HG03442 (cell line): Measurements from ENCODE around the gene TIMM44.
"Not testable (repeated sequence)": the region's sequence is repeated elsewhere in the genome, so short reads cannot be mapped to it uniquely, and the experiment has no call there.

Experiments used
- ATAC-seq: cut with Tn5 transposase; IDR thresholded peaks from one replicate; pipeline ENCODE4 v1.9.1; 2021; ENCODE audit warnings: mild to moderate bottlenecking, moderate library complexity; ENCODE audit not compliant: unreplicated experiment

Gene TIMM44

DNA sequence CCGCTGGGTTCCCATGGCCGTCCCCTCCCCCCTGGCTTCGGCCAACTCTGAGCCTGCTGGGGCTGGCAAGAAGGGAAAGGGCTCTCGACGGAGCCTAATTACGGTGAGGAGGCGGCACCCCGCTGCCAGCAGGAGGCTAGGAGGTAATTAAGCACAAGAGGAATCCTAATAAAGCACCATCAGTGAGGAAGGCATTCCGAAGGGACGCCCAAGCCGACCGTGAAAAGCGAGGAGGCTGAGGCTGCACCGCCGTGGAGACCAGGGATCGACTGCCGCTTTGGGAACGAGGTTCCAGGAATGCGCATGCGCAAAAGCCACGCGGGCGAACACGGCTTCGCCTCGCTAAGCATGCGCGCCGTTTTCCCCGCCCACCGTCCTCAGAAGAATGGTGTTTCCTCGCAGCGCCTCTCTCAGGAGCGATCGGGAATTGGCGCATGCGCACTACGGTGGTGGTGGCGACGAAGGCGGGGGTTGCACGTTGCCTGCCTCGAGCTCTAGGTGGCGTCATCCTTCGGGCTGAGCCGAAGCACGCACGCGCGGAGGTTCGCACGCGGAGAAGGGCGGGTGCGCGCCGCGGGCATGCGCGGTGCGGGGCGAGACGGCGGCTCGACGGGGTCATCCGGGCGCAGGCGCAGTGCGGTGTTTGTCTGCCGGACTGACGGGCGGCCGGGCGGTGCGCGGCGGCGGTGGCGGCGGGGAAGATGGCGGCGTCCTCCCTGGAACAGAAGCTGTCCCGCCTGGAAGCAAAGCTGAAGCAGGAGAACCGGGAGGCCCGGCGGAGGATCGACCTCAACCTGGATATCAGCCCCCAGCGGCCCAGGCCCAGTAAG lies 40.0 kb downstream of the TIMM44 start, which contains the start of gene MAP2K7:
Gene MAP2K7 (plus strand): TSS at position 634 of the 830 bp plus-strand sequence. CDS start 68 bp downstream, at position 702.
- ATAC-seq = peak; percentile 79

DNA sequence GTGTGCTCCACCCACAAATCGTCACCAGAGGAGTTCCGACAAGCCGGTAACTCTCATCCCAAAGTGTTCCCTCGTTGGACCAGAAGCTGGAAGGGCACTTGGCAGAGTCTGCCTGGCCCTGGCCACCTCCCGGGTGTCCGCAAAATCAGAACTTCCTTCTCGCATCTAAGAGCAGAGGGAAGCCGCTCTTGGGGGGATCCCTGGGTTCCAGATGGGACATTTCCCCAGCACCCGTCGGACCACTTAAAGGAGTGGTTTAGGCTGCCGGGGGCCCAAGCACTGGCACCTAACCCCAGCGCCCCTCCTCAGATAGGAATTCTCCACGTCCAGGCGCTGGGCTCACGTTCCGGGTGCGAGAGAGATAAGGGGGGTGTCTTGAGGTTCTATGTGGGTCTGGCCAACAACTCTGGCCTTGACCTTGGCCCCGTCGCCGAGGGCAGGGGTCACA lies 40.6 kb downstream of the TIMM44 start:
- no peak for ATAC-seq

DNA sequence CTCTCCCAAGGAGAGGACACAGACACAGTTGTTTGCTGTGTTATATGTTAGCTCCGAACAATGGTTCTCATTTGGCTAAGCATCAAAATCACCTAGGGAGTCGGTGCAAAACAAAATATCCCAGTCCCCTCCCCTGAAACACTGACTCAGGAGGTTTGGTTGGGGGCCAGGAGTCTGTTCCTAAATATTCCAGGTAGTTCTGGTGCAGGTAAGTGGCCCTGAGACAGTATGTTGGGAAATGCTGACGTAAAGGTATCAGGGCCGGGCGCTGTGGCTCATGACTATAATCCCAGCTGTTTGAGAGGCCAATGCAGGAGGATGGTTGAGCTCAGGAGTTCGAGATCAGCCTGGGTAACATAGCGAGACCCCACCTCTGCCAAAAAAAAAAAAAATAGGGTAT lies 42.1 kb downstream of the TIMM44 start:
- ATAC-seq = no peak

DNA sequence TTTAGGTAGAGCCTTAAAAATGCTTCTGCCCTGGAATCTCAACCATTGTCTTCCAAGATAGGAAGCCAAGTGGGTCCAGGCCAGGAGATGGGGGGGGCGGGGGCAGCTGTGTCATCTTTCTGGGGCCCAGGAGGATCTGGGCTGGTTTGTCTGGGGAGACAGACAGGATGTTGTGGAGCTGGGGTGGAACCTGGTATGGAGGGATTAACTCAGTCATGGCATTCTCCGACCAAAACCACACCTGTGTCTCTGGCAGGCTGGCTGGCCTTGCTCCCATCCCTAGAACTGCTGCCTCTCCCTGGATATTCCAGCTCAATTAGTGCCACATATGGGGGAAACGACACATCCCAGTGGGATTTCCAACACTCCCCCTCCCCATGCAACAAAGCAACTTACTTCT lies 42.5 kb downstream of the TIMM44 start:
- ATAC-seq = no peak

DNA sequence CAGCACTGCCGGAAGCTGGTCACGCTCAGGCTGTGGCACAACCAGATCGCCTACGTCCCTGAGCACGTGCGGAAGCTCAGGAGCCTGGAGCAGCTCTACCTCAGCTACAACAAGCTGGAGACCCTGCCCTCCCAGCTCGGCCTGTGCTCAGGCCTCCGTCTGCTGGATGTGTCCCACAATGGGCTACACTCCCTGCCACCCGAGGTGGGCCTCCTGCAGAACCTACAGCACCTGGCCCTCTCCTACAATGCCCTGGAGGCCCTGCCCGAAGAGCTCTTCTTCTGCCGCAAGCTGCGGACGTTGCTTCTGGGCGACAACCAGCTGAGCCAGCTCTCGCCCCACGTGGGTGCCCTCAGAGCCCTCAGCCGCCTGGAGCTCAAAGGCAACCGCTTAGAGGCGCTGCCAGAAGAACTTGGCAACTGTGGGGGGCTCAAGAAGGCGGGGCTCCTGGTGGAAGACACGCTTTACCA lies 43.0 kb downstream of the TIMM44 start:
- ATAC-seq = no peak

DNA sequence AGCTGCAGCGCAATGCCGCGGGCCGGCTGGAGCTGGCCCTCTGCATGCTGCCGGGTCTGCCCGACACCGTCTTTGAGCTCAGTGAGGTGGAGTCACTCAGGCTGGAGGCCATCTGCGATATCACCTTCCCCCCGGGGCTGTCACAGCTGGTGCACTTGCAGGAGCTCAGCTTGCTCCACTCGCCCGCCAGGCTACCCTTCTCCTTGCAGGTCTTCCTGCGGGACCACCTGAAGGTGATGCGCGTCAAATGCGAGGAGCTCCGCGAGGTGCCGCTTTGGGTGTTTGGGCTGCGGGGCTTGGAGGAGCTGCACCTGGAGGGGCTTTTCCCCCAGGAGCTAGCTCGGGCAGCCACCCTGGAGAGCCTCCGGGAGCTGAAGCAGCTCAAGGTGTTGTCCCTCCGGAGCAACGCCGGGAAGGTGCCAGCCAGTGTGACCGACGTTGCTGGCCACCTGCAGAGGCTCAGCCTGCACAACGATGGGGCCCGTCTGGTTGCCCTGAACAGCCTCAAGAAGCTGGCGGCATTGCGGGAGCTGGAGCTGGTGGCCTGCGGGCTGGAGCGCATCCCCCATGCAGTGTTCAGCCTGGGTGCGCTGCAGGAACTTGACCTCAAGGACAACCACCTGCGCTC lies 43.6 kb downstream of the TIMM44 start:
- no peak for ATAC-seq

DNA sequence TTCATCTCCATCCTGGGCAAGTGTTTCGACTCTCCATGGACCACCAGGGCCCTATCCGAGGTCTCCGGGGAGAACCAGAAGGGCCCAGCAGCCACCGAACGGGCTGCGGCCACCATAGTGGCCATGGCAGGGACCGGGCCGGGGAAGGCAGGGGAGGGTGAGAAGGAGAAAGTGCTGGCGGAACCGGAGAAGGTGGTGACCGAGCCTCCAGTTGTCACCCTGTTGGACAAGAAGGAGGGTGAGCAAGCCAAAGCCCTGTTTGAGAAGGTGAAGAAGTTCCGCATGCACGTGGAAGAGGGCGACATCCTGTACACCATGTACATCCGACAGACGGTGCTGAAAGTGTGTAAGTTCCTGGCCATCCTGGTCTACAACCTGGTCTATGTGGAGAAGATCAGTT lies 44.5 kb downstream of the TIMM44 start:
- no peak for ATAC-seq

DNA sequence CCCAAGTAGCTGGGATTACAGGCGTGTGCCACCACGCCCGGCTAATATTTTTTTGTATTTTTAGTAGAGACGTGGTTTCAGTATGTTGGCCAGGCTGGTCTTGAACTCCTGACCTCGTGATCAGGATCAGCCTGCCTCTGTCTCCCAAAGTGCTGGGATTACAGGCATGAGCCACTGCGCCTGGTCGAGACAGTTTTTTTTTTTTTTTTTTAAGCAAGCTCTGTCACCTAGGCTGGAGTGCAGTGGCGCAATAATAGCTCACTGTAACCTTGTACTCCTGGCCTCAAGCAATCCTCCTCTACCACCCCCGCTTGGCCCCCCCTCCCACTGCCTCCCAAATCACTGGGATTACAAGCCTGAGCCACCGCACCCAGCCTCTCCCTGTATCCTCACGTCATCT lies 46.2 kb downstream of the TIMM44 start:
- no peak for ATAC-seq

DNA sequence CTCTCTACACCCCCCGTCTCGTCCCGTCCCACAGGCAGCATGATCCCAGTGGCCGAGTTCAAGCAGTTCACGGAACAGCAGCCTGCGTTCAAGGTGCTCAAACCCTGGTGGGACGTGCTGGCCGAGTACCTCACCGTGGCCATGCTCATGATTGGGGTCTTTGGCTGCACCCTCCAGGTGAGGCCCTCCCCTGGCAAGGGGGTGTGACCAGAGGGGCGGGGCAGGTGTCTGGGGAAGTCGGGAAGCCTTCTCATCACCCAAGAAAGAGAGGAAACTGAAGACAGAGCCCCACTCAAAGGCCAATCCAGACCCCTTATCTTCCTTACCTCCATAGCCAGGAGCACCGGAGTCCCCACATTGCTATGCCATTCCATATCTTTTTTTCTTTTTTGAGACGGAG lies 47.9 kb downstream of the TIMM44 start:
- ATAC-seq = no peak

DNA sequence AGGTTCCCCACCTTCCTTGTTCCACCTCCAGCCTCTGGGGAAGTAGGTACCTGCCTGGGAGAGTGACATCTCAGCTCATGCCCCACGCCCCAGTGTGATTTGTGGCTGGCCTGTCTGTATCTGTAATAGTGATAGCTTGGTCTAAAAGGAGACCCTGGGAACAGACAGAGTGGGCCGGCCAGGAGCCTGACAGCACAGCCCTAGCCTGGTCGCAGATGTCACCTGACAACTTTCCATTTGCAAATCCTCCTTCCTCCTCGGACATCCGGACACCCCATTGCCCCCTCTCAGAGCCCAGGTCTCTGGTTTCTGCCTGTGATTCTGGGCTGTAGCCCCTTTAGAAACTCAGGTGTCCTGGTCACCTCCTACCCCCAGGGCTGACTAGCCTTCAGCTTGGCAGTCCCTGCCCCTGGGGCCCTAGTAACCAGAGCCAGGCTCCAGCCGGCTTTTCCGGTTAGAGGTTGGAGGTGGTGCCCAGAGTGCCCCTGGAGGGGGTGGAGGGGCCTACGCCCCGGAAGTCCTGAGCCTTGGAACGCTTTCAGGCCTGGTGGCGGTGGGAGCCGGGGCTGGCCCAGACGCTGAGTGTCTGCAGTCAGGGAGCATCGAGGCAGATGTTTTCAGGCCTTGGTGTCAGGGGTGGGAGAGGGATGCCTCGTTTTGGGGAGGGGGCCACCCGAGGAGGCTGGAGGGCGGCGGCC lies 48.7 kb downstream of the TIMM44 start:
- no peak for ATAC-seq

DNA sequence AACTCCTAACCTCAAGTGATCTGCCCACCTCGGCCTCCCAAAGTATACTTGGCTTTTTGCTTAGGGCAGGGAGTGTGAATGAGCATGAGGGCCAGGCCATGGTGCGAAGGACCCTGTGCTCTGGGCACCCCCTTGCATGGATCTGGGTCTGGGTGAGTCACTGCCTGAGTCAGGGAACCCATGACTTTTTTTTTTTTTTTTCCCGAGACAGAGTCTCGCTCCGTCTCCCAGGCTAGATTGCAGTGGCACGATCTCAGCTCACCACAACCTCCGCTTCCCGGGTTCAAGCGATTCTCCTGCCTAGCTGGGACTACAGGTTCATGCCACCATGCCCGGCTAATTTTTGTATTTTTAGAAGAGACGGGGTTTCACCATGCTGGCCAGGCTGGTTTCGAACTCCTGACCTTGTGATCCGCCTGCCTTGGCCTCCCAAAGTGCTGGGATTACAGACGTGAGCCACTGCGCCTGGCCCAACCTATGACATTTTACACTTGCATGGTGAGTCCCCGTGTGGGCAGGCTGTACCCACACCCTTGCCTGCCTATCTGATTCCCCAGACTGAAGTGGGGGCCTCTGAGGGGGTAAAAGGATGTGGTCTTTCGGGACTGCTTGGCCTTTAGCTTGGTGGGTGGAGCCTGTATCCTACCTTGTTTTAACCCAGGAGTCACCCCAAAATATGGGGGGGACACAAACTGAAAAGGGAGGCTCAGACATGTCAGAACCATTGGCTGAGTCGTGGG lies 49.9 kb downstream of the TIMM44 start:
- not testable (repeated sequence) for ATAC-seq

DNA sequence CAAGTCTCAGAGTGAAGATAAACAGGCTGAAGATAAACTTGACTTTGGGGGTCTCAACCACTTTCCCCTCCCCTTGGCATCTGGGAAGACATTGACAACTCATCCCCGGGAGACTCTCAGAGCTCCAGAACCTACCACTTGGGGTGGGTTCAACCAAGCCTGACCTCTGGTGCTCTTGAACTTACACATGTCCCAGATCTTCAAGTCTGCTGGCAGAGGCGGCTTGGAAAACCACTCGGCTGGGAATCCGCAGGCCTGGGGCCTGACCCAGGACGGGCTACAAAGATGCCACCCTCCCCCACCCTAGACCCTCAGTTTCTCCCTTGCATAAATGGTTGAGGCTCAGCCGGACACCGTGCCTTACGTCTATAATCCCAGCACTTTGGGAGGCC lies 54.6 kb downstream of the TIMM44 start:
- ATAC-seq = no peak

DNA sequence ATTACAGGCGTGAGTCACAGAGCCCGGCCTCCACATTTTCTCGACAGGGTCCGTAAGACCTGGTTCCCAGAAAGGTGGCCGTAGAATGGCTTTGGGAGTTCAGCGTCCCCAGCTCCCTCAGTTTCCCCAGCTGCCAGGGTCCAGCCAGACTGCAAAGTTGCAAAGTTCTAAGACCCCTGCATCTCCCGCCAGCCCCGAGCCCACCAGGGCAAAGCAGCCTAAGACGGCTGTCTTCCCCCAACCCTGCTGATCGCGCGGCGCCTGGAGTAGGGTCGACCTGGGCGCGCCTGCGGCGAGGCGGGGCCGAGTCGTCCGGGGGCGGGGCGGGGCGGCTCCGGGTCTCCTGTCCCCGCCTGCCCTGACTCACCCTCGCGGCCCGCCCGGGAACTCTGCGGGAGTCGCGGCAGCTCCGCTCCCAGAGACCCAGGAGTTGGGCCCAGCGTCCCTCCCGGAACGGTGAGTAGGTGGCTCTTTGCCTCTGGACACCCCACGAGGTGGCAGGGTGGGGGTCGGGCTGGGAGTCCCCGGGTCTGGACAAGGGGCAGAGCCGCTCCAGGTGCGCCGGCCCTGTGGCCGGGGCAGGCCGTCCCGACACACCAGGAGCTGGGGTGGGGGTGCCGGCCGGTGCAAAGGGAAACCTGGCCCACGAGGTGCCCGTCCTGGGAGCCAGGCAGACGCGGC lies 55.2 kb downstream of the TIMM44 start, which contains the start of gene LRRC8E:
Gene LRRC8E (plus strand): TSS at position 366 of the 681 bp plus-strand sequence. CDS start 7,094 bp downstream, outside the sequence.
- ATAC-seq = no peak

DNA sequence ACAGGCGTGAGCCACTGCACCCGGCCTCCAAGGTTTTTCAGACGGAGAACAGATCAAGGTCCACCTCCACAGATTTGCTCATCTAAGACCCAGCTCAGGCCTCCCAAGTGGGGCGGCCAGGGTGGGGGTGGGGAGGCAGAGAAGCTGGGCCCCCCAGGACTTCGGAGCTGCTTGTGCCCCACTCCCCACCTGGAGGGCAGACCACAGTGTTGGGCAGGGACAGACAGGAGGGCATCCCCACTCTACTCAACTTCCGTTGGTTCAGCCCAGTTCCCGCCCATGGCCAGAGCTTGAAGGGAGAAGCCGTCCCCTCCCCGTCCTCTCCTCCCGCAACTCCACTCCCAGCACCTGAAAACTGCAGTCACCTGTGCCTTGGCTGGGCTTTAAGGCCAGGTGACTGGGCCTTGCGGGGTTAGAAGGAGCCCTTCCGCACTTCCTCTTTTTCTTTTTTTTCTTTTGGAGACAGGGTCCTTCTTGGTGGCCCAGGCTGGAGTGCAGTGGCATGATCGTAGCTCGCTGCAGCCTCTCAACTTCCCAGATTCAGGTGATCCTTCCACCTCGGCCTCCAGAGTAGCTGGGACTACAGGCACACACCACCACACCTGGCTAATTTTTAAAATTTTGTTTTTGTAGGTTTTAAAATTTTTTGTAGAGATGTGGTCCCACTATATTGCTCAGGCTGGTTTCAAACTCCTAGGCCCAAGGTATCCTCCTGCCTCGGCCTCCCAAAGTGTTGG lies 55.9 kb downstream of the TIMM44 start:
- ATAC-seq = no peak

DNA sequence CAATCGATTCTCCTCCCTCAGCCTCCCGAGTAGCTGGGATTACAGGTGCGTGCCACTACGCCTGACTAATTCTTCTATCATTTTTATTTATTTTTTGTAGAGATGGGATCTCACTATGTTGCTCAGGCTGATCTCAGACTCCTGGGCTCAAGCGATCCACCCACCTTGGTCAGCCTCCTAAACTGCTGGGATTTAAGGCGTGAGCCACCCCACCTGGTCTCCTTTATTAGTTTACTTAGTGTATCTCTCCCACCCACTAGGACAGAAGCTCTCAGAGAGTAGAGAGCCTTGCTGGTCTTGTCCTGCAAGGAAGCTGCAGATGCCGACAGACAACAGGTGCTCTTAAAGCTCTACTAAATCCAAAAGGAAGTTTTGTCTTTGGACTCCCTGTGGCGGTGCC lies 57.6 kb downstream of the TIMM44 start:
- no peak for ATAC-seq

DNA sequence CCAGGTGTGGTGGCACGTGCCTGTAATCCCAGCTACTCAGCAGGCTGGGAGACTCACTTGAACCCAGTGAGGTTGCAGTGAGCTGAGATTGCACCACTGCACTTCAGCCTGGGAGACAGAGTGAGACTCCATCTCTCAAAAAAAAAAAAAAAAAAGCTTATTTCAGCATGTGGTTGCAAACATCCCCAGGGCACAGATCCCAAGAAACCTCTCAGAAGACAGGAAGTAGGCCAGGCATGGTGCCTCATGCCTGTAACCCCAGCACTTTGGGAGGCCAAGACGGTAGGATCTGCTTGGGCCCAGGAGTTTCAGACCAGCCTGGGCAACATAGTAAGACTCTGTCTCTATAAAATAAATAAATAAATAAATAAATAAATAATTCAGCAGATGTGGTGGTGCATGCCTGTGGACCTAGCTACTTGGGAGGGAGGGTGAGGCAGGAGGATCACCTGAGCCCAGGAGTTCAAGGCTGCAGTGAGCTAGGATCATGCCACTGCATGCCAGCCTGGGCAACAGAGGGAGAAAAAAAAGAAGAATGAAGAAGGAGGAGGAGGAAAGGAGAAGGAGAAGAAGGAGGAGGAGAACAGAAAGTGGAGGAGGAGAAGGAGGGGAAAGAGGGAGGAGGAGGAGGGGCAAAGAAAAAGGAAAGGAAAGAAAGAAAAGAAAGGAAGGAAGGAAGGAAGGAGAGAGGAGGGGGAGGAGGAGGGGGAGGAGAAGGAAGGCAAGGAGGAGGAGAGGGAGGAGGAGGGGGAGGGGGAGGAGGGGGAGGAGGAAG lies 59.5 kb downstream of the TIMM44 start:
- no peak for ATAC-seq

DNA sequence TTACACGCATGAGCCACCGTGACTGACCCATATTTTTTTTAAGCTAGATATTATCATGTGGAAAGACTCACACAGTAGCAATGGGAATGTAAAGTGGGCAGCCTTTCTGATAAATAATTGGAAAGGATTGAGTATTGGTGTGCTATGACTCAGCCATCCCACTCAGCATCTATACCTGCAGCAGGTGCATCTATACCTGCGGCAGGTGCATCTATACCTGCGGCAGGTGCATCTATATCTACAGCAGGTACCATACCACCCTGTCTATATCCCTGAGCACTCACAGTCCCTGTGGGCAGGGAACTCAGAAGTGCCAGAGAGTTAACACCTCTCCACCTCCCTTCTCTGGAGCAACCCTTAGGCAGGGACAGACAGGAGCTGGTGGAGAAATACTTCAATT lies 60.4 kb downstream of the TIMM44 start:
- no peak for ATAC-seq

DNA sequence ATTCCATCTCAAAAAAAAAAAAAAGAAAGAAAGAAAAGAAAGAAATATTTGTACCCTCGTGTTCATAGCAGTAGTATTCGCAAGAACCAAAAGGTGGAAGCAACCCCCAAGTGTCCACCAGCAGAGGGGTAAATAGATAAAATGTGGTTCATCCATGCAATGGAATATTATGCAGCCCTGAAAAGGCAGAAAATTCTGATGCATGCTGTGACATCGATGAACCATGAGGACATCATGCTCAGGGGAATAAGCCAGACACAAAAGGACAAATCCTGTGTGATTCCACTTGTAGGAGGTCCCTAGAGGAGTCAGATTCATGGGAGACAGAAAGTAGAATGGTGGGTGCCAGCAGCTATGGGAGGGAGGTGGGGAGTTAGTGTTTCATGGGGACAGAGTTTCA lies 61.6 kb downstream of the TIMM44 start:
- no peak for ATAC-seq

DNA sequence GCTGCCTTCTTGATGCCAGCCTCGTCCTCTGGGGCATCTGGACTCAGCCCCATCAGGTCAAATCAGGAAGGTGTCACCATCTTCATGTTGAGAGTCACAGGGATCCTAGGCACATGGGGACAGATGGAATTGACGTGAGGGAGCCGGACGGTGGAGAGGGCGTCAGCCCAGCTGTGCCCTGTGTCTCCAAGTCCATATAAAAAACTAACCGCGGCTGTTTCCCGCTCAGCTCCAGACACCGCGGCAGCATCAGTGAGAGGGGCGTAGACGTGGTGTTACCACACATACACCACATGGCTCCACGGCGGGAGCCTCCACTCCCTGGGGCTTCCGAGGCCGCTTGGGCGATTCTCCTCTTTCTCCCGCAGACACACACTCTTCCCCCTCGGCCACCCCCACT lies 63.6 kb downstream of the TIMM44 start:
- ATAC-seq = no peak
